H1 (cell line): ENCODE results near the gene UBD. TPM values are rescaled to one million over a fixed set of nuclear protein-coding genes. Genes with fewer than 3 reads are reported as not detected.

Source experiments
- CTCF ChIA-PET: fragments of 300-600 bp; sonication (Branson Sonifier 250); formaldehyde crosslinking; loops from one replicate; lab custom pipeline; 2021; ENCODE audit not compliant: partially characterized antibody; lab: Charles Lee
- POLR2A ChIA-PET: fragments of 300-600 bp; sonication (Branson Sonifier 250); formaldehyde crosslinking; loops from one replicate; lab custom pipeline; 2021; ENCODE audit warnings: inconsistent platforms; ENCODE audit not compliant: partially characterized antibody; lab: Charles Lee
- DNase-seq, 2 experiments: peaks; one replicate each; pipeline versions ENCODE4 v3.0.0 to v3.0.0-alpha.2; 2010 to 2022; ENCODE audit warnings: low spot score in 2 of 2, low read depth in 1 of 2, mixed read lengths in 1 of 2
- FAIRE-seq: peaks from 2 replicates; lab custom pipeline; 2011; peaks lifted over from hg19 to GRCh38; lab: Jason Lieb, UNC
- H2AFZ ChIP-seq: 2 replicates; pipeline ENCODE4 v1.8.1; 2012; ENCODE audit warnings: low read length, inconsistent platforms
- H2AK5ac ChIP-seq: 2 replicates; pipeline ENCODE4 v1.6.1; 2013; ENCODE audit warnings: low read depth, low read length
- H2BK120ac ChIP-seq: replicated peaks from 2 replicates; pipeline ENCODE3; 2013; ENCODE audit warnings: low read depth, low read length, inconsistent platforms
- H2BK12ac ChIP-seq: 2 replicates; pipeline ENCODE4 v1.6.1; 2013; ENCODE audit warnings: low read depth, low read length
- H2BK15ac ChIP-seq: 2 replicates; pipeline ENCODE4 v1.6.1; 2013; ENCODE audit warnings: low read length
- H2BK20ac ChIP-seq: 2 replicates; pipeline ENCODE4 v1.6.1; 2013; ENCODE audit warnings: low read length
- H2BK5ac ChIP-seq: 2 replicates; pipeline ENCODE4 v1.6.1; 2013; ENCODE audit warnings: low read depth, low read length
- H3K14ac ChIP-seq: 2 replicates; pipeline ENCODE4 v1.6.1; 2013; ENCODE audit warnings: inconsistent platforms; ENCODE audit not compliant: insufficient read length
- H3K18ac ChIP-seq: 2 replicates; pipeline ENCODE4 v1.6.1; 2013; ENCODE audit warnings: low read length; ENCODE audit errors: extremely low read depth
- H3K23ac ChIP-seq: 2 replicates; pipeline ENCODE4 v1.6.1; 2013; ENCODE audit warnings: inconsistent platforms; ENCODE audit not compliant: insufficient read length
- H3K23me2 ChIP-seq: 2 replicates; pipeline ENCODE4 v1.6.1; 2013; ENCODE audit warnings: low read depth, low read length
- H3K27ac ChIP-seq: 2 replicates; pipeline ENCODE4 v1.6.1; 2011; ENCODE audit warnings: low read depth, low read length, inconsistent platforms
- H3K27me3 ChIP-seq, 4 experiments: replicated peaks in 1 of 4; 1 replicate in 1 of 4; 2 replicates in 3 of 4; pipeline versions ENCODE4 v1.6.1 to v1.8.1; 2011 to 2013; ENCODE audit warnings: low read length in 3 of 4, mild to moderate bottlenecking in 3 of 4, inconsistent platforms in 2 of 4, mixed read lengths in 2 of 4, moderate library complexity in 1 of 4; ENCODE audit not compliant: control insufficient read depth in 3 of 4, insufficient read depth in 3 of 4; ENCODE audit errors: extremely low read depth in 1 of 4
- H3K36me3 ChIP-seq, 4 experiments: 2 replicates each; pipeline versions ENCODE4 v1.6.1 to v1.8.1; 2011 to 2013; ENCODE audit warnings: mild to moderate bottlenecking in 4 of 4, low read length in 3 of 4, moderate library complexity in 2 of 4, control low read depth in 1 of 4, inconsistent platforms in 1 of 4; ENCODE audit not compliant: insufficient read depth in 4 of 4, control insufficient read depth in 2 of 4
- H3K4ac ChIP-seq: replicated peaks from 2 replicates; pipeline ENCODE3; 2013; ENCODE audit warnings: low read length, low read depth, mixed read lengths, inconsistent platforms; ENCODE audit not compliant: insufficient read length
- H3K4me1 ChIP-seq, 4 experiments: replicated peaks in 1 of 4; 1 replicate in 1 of 4; 2 replicates in 3 of 4; pipeline versions ENCODE4 v1.6.1 to v1.8.1; 2011 to 2013; ENCODE audit warnings: low read length in 3 of 4, inconsistent platforms in 2 of 4, mixed read lengths in 1 of 4; ENCODE audit not compliant: insufficient read depth in 4 of 4, control insufficient read depth in 3 of 4
- H3K4me2 ChIP-seq, 2 experiments: 2 replicates each; pipeline versions ENCODE4 v1.6.1 to v1.8.1; 2011 to 2013; ENCODE audit warnings: low read depth in 2 of 2, low read length in 2 of 2, control low read depth in 1 of 2, inconsistent platforms in 1 of 2, mild to moderate bottlenecking in 1 of 2; ENCODE audit not compliant: insufficient read depth in 1 of 2
- H3K4me3 ChIP-seq, 4 experiments: fragments of 200-600, 300-600 bp in 1 of 4; sonication (generic), shearing (Covaris generic), sonication (Bioruptor Twin) in 1 of 4; 2 replicates each; pipeline versions ENCODE4 v1.5.1 to v1.8.1; 2011 to 2016; ENCODE audit warnings: low read length in 4 of 4, low read depth in 3 of 4, control low read depth in 2 of 4, inconsistent platforms in 2 of 4, mild to moderate bottlenecking in 2 of 4, mixed read lengths in 1 of 4, moderate library complexity in 1 of 4; ENCODE audit not compliant: insufficient read depth in 2 of 4; ENCODE audit errors: extremely low read depth in 1 of 4
- H3K56ac ChIP-seq: replicated peaks from 2 replicates; pipeline ENCODE3; 2013; ENCODE audit warnings: low read depth, mild to moderate bottlenecking, mixed read lengths, low read length, inconsistent platforms; ENCODE audit not compliant: insufficient read length
- H3K79me1 ChIP-seq: 2 replicates; pipeline ENCODE4 v1.6.1; 2013; ENCODE audit warnings: low read depth, low read length, control low read depth
- H3K79me2 ChIP-seq, 2 experiments: 2 replicates each; pipeline versions ENCODE4 v1.6.1 to v1.8.1; 2012 to 2013; ENCODE audit warnings: low read length in 2 of 2, mild to moderate bottlenecking in 2 of 2, inconsistent platforms in 1 of 2; ENCODE audit not compliant: insufficient read depth in 2 of 2, control insufficient read depth in 1 of 2
- H3K9ac ChIP-seq, 4 experiments: replicated peaks in 1 of 4; 1 replicate in 1 of 4; 2 replicates in 3 of 4; pipeline versions ENCODE4 v1.6.1 to v1.8.1; 2011 to 2013; ENCODE audit warnings: low read depth in 3 of 4, low read length in 3 of 4, control low read depth in 2 of 4, mild to moderate bottlenecking in 2 of 4, moderate library complexity in 2 of 4, inconsistent platforms in 1 of 4; ENCODE audit errors: extremely low read depth in 1 of 4
- H3K9me3 ChIP-seq, 2 experiments: 2 replicates each; pipeline versions ENCODE4 v1.6.1 to v1.8.1; 2012 to 2013; ENCODE audit warnings: mild to moderate bottlenecking in 2 of 2, moderate library complexity in 2 of 2, control low read depth in 1 of 2, inconsistent platforms in 1 of 2, low read depth in 1 of 2, low read length in 1 of 2, mixed read lengths in 1 of 2; ENCODE audit not compliant: insufficient read depth in 2 of 2
- H4K20me1 ChIP-seq, 2 experiments: replicated peaks in 1 of 2; 2 replicates each; pipeline versions ENCODE3 to v1.8.1; 2011 to 2013; ENCODE audit warnings: inconsistent platforms in 2 of 2, low read length in 2 of 2, mild to moderate bottlenecking in 1 of 2; ENCODE audit not compliant: insufficient read depth in 2 of 2, control insufficient read depth in 1 of 2
- H4K5ac ChIP-seq: 2 replicates; pipeline ENCODE4 v1.6.1; 2013; ENCODE audit warnings: low read length, low read depth, mixed read lengths, inconsistent platforms; ENCODE audit not compliant: insufficient read length
- H4K8ac ChIP-seq: 2 replicates; pipeline ENCODE4 v1.8.0; 2013; ENCODE audit warnings: mild to moderate bottlenecking, moderate library complexity, low read length, inconsistent platforms; ENCODE audit not compliant: insufficient read depth; ENCODE audit errors: extremely low read depth
- H4K91ac ChIP-seq: replicated peaks from 2 replicates; pipeline ENCODE3; 2013; ENCODE audit warnings: low read length, mixed read lengths, inconsistent platforms; ENCODE audit not compliant: insufficient read length
- ASH2L ChIP-seq: fragments of 200-600, 300-600 bp; sonication (generic); IDR thresholded peaks from one replicate; pipeline ENCODE4 v1.7.1; 2017; ENCODE audit warnings: low read length
- BACH1 ChIP-seq: IDR thresholded peaks from 2 replicates; pipeline ENCODE4 v1.6.1; 2012; ENCODE audit warnings: low read length, improper control_type of control experiment
- BCL11A ChIP-seq, 2 experiments: IDR thresholded peaks; one replicate each; pipeline ENCODE4 v1.6.1; 2011; ENCODE audit warnings: low read depth in 2 of 2, low read length in 2 of 2, mild to moderate bottlenecking in 2 of 2
- CTBP2 ChIP-seq: IDR thresholded peaks from 2 replicates; pipeline ENCODE4 v1.7.0; 2011; ENCODE audit warnings: borderline replicate concordance, mild to moderate bottlenecking, moderate library complexity, mixed read lengths, low read length; ENCODE audit not compliant: insufficient read depth, insufficient read length
- EGR1 ChIP-seq: IDR thresholded peaks from 2 replicates; pipeline ENCODE4 v1.6.1; 2011; ENCODE audit warnings: low read depth, low read length, borderline replicate concordance
- HDAC2 ChIP-seq, 2 experiments: fragments of 300-600 bp in 1 of 2; sonication (generic) in 1 of 2; IDR thresholded peaks; 2 replicates each; pipeline ENCODE4 v1.6.1; 2011 to 2012; ENCODE audit warnings: low read depth in 2 of 2, low read length in 2 of 2, mild to moderate bottlenecking in 2 of 2, moderate library complexity in 2 of 2, borderline replicate concordance in 1 of 2, inconsistent platforms in 1 of 2
- JUND ChIP-seq: IDR thresholded peaks from 2 replicates; pipeline ENCODE4 v1.6.1; 2011; ENCODE audit warnings: mild to moderate bottlenecking, improper control_type of control experiment, low read length
- KDM1A ChIP-seq: fragments of 200-600, 300-600 bp; sonication (generic); IDR thresholded peaks from 2 replicates; pipeline ENCODE4 v1.7.1; 2016; ENCODE audit warnings: mild to moderate bottlenecking, low read length, borderline replicate concordance
- POU5F1 ChIP-seq: IDR thresholded peaks from 2 replicates; pipeline ENCODE4 v1.6.1; 2011; ENCODE audit warnings: low read depth, mild to moderate bottlenecking, low read length, moderate library complexity
- RBBP5 ChIP-seq: IDR thresholded peaks from 2 replicates; pipeline ENCODE4 v1.7.1; 2012; ENCODE audit warnings: low read depth, mild to moderate bottlenecking, inconsistent platforms, low read length, moderate library complexity, borderline replicate concordance
- RXRA ChIP-seq: IDR thresholded peaks from 2 replicates; pipeline ENCODE4 v1.6.1; 2011; ENCODE audit warnings: low read depth, mild to moderate bottlenecking, low read length, moderate library complexity; ENCODE audit not compliant: insufficient read depth
- SP1 ChIP-seq: IDR thresholded peaks from 2 replicates; pipeline ENCODE4 v1.6.1; 2011; ENCODE audit warnings: low read depth, low read length
- SP4 ChIP-seq: IDR thresholded peaks from 2 replicates; pipeline ENCODE4 v1.6.1; 2012; ENCODE audit warnings: low read length, inconsistent platforms
- SUZ12 ChIP-seq: fragments of 200-600 bp; sonication (generic); IDR thresholded peaks from 2 replicates; pipeline ENCODE4 v1.6.1; 2012; ENCODE audit warnings: mild to moderate bottlenecking, inconsistent platforms, low read length, moderate library complexity, mixed read lengths
- TAF1 ChIP-seq: IDR thresholded peaks from 2 replicates; pipeline ENCODE4 v1.6.1; 2011; ENCODE audit warnings: mild to moderate bottlenecking, low read depth, low read length
- TCF12 ChIP-seq: IDR thresholded peaks from 2 replicates; pipeline ENCODE4 v1.6.1; 2011; ENCODE audit warnings: low read depth, mild to moderate bottlenecking, low read length
- WGBS, 2 experiments: shearing (Covaris generic) in 1 of 2; methylation state at CpG; one replicate each; pipeline versions ENCODE4 v1.1.6 to v1.1.7; 2013 to 2015; ENCODE audit warnings: low lambda C conversion rate in 2 of 2, mixed read lengths in 2 of 2, inconsistent platforms in 1 of 2, low coverage in 1 of 2, missing lambda C conversion rate in 1 of 2; ENCODE audit not compliant: insufficient replicate concordance in 2 of 2, insufficient coverage in 1 of 2, insufficient read length in 1 of 2; ENCODE audit errors: extremely low coverage in 1 of 2, missing lambda C conversion rate in 1 of 2; 5-methylcytosine and 5-hydroxymethylcytosine counted together
- polyA plus RNA-seq, 7 experiments: library from polyadenylated mRNA; depleted of rRNA in 3 of 7; stranded (reverse) in 5 of 7; unstranded in 2 of 7; fragments of >200 nt in 5 of 7; fragments of 200-250 nt in 2 of 7; gene quantifications; 1 replicate in 5 of 7; 2 replicates in 1 of 7; 4 replicates in 1 of 7; pipeline versions ENCODE4 v1.2.1 to v1.2.3, GENCODE V29; 2011 to 2013; ENCODE audit warnings: missing spikeins in 2 of 7, mixed read lengths in 2 of 7
- total RNA-seq: library from RNA; stranded (reverse); fragmentation: NEBNext Ultra II Directional; extraction: Animal tissue kit (Norgen Biotek cat#: 25700); gene quantifications from 2 replicates; pipeline ENCODE4 v1.2.1, GENCODE V29; 2021

The UBD gene
- total and polyA plus RNA-seq, 2 of the 8 experiments (the other 6 are each of a cell fraction or from before 2014, with no cell fraction given): 0.23 TPM; not detected in 1

DNA sequence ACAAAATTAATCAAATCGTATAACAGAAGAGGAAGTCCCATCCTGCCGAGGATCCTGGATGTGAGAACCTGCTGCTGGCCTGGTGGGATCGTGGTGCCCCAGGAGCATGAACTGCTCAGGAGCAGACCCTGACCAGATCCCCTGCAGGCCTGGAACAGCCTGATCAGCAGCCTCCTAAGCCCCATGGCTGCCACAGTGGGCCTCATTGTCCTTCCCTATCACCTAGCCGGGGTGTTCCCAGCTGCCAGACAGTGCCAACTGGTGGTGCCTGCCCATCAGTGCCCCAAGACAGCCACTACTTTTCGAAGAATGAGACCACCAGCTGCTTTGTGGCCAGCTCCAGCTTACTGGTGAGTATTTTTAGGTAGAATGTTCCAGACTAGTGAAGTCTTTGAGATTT is 52.2 kb downstream of the UBD start:
- POLR2A ChIA-PET: no interaction called here
- H3K36me3 ChIP-seq: no peaks in the 10 kb centered on the region
- H4K20me1 ChIP-seq: no peaks in the 10 kb centered on the region
- no peak overlapping the region for H3K27ac ChIP-seq
- no peak overlapping the region for H2BK12ac ChIP-seq
- CTCF ChIA-PET: interaction anchor here (0.8 kb wide), 1 partner anchor 13 kb away, joined by 3 read pairs; no protein-coding TSS in a partner anchor
- H2AK5ac ChIP-seq: no peak overlapping the region
- no peaks in the 10 kb centered on the region; a peak in 1 of 7 replicates for H3K4me1 ChIP-seq
- H3K23me2 ChIP-seq: no peaks in the 10 kb centered on the region
- H3K4ac ChIP-seq: no peak overlapping the region
- H3K79me2 ChIP-seq: no peaks in the 10 kb centered on the region
- H2BK15ac ChIP-seq: no peak overlapping the region
- H3K27me3 ChIP-seq: no peaks in the 10 kb centered on the region; a peak in 1 of 7 replicates
- H4K91ac ChIP-seq: no peak overlapping the region
- peak in 1 of 2 experiments; percentile 17 for DNase-seq
- no peak overlapping the region for H3K4me2 ChIP-seq
- no peak overlapping the region for H3K14ac ChIP-seq
- no peak overlapping the region for H2AFZ ChIP-seq
- no peak overlapping the region for H2BK20ac ChIP-seq
- no peak overlapping the region for H2BK120ac ChIP-seq
- no peak overlapping the region for H2BK5ac ChIP-seq
- no peak overlapping the region for H3K23ac ChIP-seq
- H3K4me3 ChIP-seq: no peak overlapping the region
- no peak overlapping the region for H3K18ac ChIP-seq
- no peaks in the 10 kb centered on the region; the same call in 1 of the 2 replicates for H3K79me1 ChIP-seq
- no peak overlapping the region for H3K56ac ChIP-seq
- no peak overlapping the region for H4K5ac ChIP-seq
- no peak overlapping the region for H4K8ac ChIP-seq
- H3K9ac ChIP-seq: no peak overlapping the region
- no peak for FAIRE-seq
- WGBS, 2 experiments: 69% methylated on average over 5 of the region's 5 CpGs; no CpG with 5 or more reads in 1 of the 2 experiments
- no peaks in the 10 kb centered on the region for H3K9me3 ChIP-seq
- TF ChIP-seq BACH1: no peak
- no peak for TF ChIP-seq HDAC2 (IDR thresholded peaks at IDR 0.05; ENCODE audit: borderline replicate concordance in 1 of 2, low read depth in 2 of 2, low read length in 2 of 2)
- no peak for TF ChIP-seq KDM1A
- no peak for TF ChIP-seq POU5F1
- no peak for TF ChIP-seq SP1
- no peak for TF ChIP-seq JUND
- TF ChIP-seq BCL11A (IDR thresholded peaks at IDR 0.05; ENCODE audit: low read depth in 2 of 2, low read length in 2 of 2): no peak
- TF ChIP-seq TCF12: no peak
- no peak for TF ChIP-seq TAF1
- TF ChIP-seq RXRA: no peak
- no peak for TF ChIP-seq SP4
- TF ChIP-seq EGR1: no peak
- no peak for TF ChIP-seq SUZ12
- no peak for TF ChIP-seq ASH2L
- TF ChIP-seq RBBP5: no peak
- no peak for TF ChIP-seq CTBP2
